NCI-H2107 treated with DMSO at 0.1 percent for 48 hours (cell line): Measurements from ENCODE around the gene OSTC.

Experiments used
- DNase-seq: peaks from one replicate; lab custom pipeline; 2025; ENCODE audit not compliant: unreplicated experiment; lab: John Stamatoyannopoulos, UW

OSTC gene

DNA sequence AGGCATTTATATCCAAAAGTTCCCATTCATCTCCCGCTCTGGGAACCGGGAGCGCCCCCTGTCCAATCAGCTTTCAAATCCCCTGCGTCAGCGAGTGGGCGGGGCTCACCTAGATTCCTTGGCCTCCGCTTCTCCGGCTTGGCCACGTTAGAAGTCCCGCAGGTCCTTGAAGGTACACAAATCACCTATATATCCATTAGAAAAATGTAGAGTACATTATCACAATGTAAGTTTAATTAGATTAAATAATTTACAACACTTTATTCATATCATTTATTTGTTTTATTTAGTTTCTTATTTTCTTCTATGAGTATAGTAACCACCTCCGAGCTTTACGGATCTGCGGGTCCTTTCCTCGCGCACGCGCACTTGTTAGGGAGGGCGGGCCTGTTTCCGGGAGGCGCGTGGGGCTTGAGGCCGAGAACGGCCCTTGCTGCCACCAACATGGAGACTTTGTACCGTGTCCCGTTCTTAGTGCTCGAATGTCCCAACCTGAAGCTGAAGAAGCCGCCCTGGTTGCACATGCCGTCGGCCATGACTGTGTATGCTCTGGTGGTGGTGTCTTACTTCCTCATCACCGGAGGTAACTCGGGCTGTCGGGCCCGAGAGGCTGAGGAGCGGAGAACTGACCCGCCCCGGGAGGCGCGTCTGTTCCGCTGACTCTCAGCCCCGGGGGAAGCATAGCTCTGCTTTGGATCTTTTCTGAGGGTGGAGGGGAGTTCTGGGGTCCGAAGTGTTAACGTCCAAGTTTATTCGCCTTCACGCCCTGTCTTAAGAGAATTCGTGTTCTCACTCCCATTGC is at the start of gene OSTC:
Gene OSTC, plus strand, starts transcription at position 388 of the 802 bp plus-strand sequence. Its CDS starts 57 bp downstream, at position 445.
- peak; percentile 86 for DNase-seq

DNA sequence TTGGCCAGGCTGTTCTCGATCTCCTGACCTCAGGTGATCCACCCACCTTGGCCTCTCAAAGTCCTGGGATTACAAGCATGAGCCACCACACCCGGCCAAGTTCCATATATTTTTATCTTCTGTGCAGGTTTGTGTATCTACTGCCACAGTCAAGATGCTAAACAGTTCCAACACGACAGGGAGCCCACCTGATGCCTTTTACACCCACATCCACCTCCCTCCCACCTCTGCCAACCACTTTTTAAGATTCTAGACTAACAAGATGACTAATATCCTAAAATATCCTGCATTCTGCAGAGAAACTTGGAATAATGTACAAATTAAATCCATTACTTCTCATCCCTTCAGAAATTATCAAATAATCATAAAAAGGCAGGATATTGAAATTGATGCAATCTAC is 49.3 kb upstream of the OSTC start:
- DNase-seq, result no peak

DNA sequence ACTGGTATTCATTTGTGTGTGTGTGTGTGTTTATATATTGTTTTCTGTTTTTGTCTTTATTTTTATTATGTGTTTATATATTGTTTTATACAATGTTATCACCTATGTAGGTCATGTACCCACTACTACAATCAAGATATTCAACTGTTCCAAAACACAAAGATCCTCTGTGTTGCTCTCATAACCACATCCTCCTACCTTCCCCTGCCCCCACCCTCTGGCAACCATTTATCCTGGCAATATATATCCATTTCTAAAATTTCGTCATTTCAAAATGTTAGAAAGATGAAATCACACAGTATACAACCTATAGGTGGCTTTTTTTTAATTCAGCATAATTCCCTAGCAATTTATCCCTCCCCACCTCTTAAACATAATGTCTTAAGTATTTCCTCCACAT is 48.9 kb upstream of the OSTC start:
- DNase-seq, result no peak

DNA sequence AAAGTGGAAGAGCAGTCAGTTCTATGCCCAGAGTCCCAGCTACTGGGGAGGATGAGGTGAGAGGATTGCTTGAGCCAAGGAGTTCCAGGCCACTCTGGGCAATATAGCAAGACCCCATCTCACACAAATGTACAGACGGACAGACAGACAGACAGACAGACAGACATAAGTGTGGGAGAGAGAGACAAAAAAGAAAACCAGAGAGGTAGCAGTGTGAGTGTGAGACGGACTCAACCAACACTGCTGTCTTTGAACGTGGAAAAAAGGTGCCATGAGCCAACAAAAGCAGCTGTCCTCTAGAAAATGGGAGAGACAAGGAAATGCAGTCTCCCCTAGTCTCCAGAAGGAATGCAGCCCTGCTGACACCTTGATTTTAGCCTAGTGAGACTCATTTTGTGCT is 48.2 kb upstream of the OSTC start:
- DNase-seq, result no peak

DNA sequence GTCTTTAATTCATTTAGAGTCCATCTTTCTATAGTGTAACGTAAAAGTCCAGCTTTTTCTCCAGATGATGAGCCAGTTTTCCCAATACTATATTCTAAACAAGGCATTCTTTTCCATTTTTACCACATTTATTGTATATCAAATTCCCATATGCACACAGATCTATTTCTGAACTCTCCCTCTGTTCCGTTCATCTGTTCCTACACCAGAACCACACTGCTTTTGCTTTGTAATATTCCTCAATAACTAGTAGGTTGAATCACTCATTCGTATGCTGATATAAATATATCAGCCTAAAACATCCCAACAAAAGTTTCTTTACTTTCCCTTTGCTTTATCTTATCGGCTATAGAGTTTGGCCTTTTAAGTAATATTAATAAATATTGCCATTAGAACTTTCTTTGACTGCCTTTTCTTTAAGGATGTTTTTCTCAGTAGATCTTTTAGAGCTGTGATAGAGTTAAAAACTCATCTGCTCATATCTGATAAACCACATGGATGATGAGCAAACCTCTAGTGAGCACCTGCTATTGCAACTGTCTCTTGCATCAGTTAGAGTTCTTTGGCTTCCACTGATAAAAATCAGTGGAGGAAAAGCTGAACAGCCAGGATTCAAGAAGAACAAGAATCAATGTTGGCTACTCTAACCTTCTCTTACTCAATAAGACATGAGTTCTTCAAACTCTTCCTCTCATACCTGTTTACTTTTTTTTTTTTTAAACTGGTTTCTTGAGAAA is 43.2 kb upstream of the OSTC start:
- DNase-seq, result no peak

DNA sequence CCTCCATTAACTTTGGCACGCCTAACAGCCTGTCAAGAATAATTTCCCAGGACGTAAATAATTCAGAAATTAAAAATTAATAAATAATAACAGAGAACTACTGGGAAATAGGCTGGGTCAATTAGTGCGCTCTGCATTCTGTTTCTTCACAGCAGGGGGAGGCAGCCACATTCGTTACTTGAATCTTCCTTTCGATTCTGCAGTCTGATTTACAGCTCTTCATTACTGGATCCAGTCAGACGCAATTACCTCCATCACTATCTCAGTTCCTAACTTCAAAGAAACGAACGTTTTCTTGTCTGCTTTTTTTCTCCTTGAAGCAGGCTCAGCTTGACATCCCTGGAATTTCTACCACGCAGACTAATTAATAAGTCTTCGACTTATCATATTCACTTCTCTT is 39.0 kb upstream of the OSTC start:
- no peak for DNase-seq

DNA sequence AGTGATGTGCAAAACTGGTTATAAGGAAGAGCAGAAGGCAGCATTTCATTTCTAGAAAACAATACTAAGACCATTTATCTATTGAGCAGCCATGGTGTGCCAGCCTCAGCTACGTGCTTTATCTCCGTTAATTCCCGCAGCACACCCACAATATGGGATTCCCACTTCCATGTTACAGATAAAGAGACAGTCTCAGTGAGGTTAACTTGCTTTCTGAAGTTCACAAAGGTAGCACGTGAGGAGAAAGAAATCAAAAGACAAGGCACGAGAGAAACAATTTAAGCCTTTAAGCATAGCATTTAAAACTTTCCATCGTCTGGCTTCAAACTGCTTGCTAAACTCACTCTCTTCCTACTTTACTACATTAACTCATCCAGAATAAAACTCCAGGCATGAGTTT is 38.0 kb upstream of the OSTC start:
- DNase-seq, result no peak

DNA sequence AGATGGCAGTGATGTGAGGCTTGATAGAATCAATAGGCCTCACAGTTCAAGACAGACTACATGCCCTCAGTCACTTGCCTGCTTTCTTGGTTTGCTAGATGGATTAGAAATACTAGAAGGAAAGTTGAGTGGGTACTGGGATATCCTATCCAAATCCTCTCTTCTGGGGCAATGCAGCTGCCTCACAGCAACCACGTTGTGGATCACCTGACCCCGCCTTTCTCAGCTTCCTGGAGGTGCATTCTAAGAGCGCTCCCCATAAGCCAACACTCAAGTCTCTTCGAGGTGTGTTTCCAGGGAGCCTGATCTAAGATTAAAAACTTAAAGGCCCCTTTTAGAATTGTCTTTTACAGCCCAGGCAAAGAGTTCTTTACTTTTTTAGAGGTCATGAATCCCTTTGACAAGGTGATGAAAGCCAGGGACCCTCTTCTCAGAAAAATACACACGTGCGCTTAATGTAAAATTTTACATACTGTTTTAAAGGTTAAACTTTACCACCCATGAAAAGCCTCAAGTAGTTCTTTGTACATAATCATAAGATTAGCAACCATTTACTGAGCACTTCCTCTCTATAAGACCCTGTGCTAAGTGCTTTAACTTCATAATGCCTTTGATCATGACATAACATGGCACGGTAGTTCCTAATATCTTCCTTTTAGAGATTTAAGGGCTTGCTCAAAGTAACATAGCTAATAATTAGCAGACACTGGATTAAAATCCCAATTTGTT is 30.9 kb upstream of the OSTC start:
- DNase-seq, result no peak

DNA sequence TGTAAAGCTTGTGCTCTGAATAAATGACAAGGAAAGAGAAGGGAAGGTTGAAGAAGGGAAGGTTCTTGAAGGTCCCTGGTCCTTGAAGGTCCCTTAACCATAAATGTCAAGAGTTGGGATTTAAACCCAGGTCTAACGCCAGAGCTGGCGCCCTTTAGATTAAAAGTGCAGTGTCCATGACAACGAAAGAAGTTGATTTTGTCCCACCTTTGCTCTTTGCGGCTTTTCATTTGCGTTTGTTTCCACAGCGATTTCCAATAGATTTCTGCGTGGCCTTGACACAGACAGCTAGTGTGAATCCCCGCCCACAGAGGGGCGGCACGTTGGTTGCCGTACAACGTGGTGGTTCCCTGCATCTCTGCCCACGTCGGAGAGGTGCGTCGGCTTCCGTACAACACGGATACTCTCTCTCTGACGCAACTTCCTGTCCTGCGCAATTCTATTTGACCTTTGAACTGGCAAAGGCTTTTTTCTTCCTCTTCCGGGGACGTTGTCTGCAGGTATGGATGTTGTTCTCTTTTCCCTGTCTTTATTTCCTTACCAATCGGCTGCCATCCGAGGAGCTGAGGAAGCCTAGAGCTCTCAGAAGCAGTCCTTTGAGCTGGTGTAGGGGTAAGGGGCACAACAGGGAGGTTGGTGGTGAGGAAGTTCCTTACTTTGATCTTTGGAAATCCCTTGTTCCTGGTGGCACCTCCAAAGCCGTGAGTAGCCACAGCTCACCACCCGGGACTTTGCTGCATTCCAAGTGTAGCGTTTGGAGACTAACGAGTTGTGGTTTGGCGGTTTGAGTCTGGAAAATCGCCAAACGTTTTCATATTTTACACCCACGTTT is 30.1 kb upstream of the OSTC start, which contains the start of gene RPL34:
Gene RPL34, plus strand, starts transcription at position 476 of the 832 bp plus-strand sequence. CDS start 1,384 bp downstream, outside the sequence.
- peak; percentile 92 for DNase-seq

DNA sequence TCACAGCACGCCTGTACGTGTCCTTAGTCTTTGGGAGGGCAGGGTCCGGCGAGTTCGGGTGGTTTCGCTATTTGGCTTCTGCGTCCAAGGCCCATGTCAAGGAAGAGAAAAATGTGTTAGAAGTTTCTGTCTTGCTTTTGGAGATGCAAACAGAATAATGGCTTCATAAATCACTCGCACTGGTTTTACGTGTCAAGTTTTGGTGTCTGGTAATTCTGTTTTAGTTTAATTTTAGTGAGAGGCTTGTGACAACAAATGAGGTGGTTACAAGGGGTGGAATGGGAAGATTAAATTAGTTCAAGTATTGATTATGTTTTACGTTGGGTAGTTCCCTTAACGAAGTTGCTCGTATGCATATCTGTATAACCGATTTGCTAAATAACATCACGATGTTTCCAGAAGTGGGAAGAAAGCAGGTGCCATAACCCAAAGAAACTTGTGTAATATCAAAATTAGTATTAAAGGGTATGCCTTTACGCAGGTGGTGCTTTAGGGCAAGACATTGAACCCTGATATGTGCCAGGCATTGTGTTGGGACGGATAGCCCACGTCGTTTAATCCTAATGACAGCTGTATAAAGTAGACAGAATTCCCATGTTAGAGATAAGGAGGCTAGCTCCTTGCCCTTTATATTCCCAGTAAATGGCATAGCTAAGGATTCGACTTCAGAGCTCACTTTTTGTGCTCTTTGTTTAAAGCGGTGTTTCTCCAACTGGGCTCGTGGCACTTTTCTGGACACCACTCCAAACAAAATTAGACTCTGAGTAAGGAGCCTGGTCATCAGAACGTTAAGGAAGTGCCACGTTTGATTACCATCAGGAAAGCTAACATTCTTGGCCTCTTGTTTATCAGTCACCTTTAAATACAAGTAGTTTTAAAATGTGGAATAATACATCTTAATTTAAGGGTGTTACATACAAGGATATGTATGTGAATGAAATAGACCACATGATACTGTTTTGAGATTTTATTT is 29.2 kb upstream of the OSTC start:
- no peak for DNase-seq

DNA sequence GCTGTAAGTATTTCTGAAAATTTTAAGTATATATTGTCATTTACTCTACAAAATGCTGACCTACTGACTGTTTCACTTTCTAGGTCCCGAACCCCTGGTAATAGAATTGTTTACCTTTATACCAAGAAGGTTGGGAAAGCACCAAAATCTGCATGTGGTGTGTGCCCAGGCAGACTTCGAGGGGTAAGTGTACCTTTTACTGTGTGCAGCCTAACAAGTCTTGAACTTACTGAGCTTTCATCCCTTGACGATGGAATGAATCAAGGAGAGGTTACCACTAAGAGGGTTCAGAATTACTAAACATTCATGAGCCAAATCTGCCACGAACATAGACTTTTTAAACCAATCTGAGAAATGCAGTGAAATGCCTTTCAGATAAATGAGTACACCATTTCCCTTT is 28.4 kb upstream of the OSTC start:
- no peak for DNase-seq

DNA sequence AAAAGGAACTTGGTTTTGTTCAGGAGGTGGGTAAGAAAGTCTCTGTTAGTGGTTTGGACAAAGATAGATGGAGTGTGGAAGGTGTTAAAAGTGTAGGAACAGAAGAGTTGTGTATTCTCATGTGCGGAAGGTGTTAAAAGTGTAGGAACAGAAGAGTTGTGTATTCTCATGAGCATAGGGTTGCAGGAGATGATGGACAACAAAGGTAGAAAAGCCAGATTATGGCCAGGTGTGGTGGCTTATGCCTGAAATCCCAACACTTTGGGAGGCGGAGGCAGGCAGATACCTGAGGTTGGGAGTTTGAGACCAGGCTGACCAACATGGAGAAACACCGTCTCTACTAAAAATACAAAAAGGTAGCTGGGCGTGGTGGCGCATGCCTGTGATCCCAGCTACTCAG is 27.6 kb upstream of the OSTC start:
- DNase-seq, result no peak

DNA sequence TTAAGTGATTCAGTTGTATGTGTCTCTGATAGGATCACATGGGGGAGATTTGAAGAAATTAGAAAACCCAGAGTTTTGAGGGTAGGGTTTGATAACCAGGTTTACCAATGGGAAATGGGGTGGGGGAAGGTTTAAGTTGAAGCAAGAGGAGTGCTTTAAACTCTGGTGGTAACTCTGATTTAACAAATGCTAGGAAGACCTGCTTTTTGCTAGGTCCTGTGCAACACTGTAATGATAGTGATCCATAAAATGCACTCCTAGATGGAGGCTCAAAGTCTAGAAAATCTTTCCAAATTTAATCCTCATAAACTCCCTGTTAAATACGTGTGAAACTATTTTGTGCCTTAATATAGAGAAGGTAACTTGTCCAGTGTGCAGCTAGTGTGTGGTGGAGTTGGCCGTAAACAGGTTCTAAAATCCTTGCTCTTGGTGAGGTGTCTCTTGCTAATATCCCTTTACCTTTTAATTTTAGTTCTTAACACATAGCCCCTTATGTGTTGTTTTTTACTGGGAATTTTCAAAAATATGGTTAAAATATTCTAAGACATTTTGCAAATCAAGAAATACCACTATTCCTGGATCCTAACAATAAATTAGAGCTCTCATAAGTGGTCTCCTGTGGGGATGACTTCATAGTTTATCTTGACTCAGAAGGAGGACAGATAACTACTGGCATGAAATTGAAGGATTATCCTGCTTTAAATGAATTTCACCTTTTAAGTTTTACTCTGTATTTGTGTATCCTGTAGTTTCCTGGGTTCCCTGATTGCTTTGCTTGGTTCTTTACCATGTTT is 25.9 kb upstream of the OSTC start:
- no peak for DNase-seq

DNA sequence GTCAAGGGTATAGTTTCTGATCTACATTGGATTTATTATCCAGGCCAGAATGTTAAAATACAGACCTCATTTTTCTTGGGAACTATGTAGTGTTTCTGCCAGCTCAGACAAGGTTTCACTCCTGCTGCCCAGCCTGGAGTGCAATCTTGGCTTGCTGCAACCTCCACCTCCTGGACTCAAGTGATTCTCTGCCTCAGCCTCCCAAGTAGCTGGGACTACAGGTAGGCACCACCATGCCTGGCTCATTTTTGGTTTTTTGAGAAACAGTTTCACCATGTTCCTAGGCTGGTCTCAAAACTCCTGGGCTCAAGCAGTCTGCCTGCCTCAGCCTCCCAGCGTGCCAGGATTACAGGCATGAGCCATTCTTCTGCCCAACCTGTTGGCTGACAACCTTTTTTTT is 24.3 kb upstream of the OSTC start:
- no peak for DNase-seq

DNA sequence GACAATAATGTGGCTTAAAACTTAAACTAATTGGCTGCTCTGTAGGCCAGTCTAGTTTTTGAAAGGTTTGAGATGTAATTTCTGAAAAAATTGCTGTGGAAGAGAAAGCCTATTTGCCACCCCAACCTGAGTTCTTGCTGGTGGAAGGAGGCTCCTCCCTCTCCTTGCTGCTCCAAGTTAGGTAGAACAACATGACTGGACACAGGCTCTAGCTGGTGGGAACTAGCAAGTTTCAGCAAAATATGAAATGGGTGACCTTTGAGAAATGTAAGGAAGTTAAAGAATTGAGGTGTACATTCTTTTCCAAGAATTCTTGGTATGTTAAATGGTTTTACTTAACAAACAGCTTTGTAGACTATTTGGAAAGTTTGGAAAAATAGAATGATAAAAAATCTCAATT is 22.0 kb upstream of the OSTC start:
- no peak for DNase-seq

DNA sequence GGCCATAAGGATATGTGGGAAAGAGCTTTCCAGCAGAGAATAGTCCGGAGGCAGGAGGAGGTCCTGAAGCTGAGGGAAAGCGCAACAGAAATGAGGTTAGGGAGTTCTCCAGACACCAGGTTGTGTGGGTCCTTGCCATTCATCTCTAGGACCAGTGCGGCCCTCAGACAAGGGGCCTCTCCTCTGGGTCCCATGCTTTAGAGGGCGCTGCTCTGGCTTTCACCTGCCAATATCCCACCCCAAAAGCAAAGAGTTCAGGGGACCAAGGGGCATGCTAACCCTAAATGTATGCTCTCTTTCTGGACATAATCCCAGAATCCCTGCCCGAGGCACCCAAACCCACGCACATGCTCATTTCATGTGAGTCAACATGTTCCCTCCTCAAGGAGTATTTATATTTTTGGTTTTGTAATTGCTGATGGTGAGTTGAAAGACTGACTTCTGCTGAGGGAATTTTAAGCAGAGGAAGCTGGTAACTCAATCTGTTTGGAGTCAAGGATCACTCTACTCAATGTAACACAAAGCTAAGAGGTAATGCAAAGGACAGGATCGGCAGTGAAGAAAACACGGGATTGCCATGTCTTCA is 15.2 kb upstream of the OSTC start:
- no peak for DNase-seq

DNA sequence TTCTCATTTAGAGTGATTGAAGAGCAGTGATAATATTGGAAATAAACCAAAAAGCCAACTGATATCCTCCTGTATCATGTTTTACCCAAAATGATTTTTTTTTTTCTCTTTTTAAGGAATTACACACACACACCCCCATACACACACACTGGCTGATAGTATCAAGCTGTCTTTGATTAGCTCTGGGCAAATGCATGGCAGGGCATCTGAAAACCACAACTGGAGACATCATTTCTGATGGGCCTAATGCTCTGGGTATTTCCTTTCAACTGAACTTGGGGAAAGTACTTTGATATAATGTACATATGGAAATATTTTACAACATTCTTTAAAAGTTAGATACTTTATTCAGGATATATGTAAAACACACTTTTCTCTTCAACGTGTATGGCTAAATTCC is 14.2 kb upstream of the OSTC start:
- no peak for DNase-seq

DNA sequence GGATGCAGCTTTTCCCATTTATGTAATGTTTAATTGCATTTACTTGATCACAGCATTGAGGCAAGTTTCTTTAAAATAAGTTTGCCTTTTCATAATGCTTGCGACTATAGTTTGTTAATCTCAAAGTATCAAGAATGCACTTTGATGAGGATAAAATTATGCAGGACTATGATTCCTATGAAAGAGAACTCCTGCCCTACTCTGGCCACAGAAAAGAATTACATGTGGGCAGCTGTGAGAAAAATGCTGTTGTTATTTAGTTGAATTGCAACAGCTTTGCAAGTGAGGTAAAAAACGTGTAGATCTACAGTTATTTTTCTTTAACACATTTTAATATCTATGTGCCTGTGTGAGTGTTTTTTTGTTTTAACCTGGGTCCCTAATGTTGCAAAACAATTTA is 12.5 kb upstream of the OSTC start:
- no peak for DNase-seq

DNA sequence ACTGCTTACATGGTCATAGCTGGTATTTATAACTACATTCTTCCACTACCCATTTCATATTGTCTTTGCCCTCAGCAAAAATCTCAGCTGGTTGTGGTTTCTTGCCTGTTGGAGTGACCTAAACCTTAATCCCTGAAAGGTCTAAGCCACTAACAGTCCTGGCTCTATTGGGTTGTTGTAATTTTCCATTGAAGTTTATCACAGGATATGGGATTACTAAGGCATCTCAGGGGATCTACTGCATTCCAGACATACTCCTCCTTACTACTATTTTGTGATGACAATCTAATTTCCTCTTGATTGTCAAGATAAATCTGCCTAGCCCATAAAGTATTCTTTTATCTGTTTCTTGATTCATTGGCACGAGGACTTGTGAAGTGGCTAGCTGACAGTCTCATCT is 6.2 kb upstream of the OSTC start:
- no peak for DNase-seq
